ENCODE measurements around the gene PDPR. TPM values are rescaled to one million over a fixed set of nuclear protein-coding genes. Genes with fewer than 3 reads are reported as not detected.
A peak's percentile ranks its signal among the peaks of the same experiment; 100 is the strongest.

The PDPR gene
- total and polyA plus RNA-seq, 2 donors (not counting 1 experiment from before 2014, with no cell fraction given) = 16.5 to 29.0 TPM

DNA sequence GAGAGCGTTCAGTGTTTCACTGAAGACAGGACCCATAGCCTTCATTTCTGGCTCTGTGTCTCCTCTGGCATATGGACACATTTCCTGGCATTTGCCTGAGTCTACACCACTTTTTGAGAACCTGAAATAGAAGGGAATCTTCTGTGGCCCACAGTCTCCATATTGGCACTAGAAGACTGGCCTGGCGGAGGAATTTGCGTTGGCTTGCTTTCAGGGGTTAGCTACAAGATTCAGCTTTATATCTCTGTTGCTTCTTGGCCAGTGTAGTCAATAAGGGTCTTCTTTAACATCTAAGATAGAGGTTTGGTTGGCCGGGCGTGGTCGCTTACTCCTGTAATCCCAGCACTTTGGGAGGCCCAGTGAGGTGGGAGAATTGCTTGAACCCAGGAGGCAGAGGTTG lies 46.7 kb downstream of the PDPR start:
- no peak for TF ChIP-seq EZH2 (IDR thresholded peaks at IDR 0.05; ENCODE audit: low read length, missing control alignments)
- no peak for TF ChIP-seq CTCF (conservative IDR thresholded peaks at IDR 0.05 in 1 of 2, IDR thresholded peaks at IDR 0.05 in 1 of 2; ENCODE audit: low read depth in 1 of 2, low read length in 2 of 2)
- H3K27me3 ChIP-seq (ENCODE audit: control insufficient read depth, insufficient read depth, low read length) = no peaks in the 10 kb centered on the region
- H3K9ac ChIP-seq (ENCODE audit: insufficient read depth, low read length) = no peak overlapping the region
- no peak overlapping the region for H3K4me3 ChIP-seq (replicated peaks in 1 of 4; ENCODE audit: control extremely low read depth in 1 of 4, insufficient read depth in 1 of 4, low read depth in 3 of 4, low read length in 4 of 4)
- peaks cover 7% of the 10 kb centered on the region for H3K4me1 ChIP-seq (ENCODE audit: control insufficient read depth, extremely low read depth, insufficient read depth, low read length)
- H3K79me2 ChIP-seq (ENCODE audit: control insufficient read depth, insufficient read depth, low read length) = no peaks in the 10 kb centered on the region
- DNase-seq (ENCODE audit: low read depth in 2 of 2) = no peak
- H3K9me3 ChIP-seq (ENCODE audit: control insufficient read depth, insufficient read depth, low read depth, low read length) = no peaks in the 10 kb centered on the region
- no peak overlapping the region for H3K27ac ChIP-seq (ENCODE audit: insufficient read depth, low read length)
- H4K20me1 ChIP-seq (ENCODE audit: control insufficient read depth, extremely low read depth, insufficient read depth, low read length) = no peaks in the 10 kb centered on the region
- H3K36me3 ChIP-seq (ENCODE audit: control insufficient read depth, insufficient read depth, low read length) = peaks cover 11% of the 10 kb centered on the region
- no peak overlapping the region for H2AFZ ChIP-seq (ENCODE audit: low read length)
- no peak overlapping the region for H3K4me2 ChIP-seq (ENCODE audit: extremely low read depth, insufficient read depth, low read length)

GRCh38 chr16:70161350-70161749 lies 47.2 kb downstream of the PDPR start:
- Histone ChIP-seq H3K9me3 (ENCODE audit: control insufficient read depth, insufficient read depth, low read depth, low read length) (no peaks in the 10 kb centered on the region), H3K79me2 (ENCODE audit: control insufficient read depth, insufficient read depth, low read length) (no peaks in the 10 kb centered on the region), H4K20me1 (ENCODE audit: control insufficient read depth, extremely low read depth, insufficient read depth, low read length) (no peaks in the 10 kb centered on the region), H3K27ac (ENCODE audit: insufficient read depth, low read length) (no peak overlapping the region), H3K4me3 (replicated peaks in 1 of 4; ENCODE audit: control extremely low read depth in 1 of 4, insufficient read depth in 1 of 4, low read depth in 3 of 4, low read length in 4 of 4) (no peak overlapping the region), H2AFZ (ENCODE audit: low read length) (no peak overlapping the region), H3K27me3 (ENCODE audit: control insufficient read depth, insufficient read depth, low read length) (no peaks in the 10 kb centered on the region), H3K9ac (ENCODE audit: insufficient read depth, low read length) (no peak overlapping the region), H3K36me3 (ENCODE audit: control insufficient read depth, insufficient read depth, low read length) (peaks cover 10% of the 10 kb centered on the region), H3K4me1 (ENCODE audit: control insufficient read depth, extremely low read depth, insufficient read depth, low read length) (peaks cover 7% of the 10 kb centered on the region), H3K4me2 (ENCODE audit: extremely low read depth, insufficient read depth, low read length) (no peak overlapping the region)
- TF ChIP-seq CTCF (conservative IDR thresholded peaks at IDR 0.05 in 1 of 2, IDR thresholded peaks at IDR 0.05 in 1 of 2; ENCODE audit: low read depth in 1 of 2, low read length in 2 of 2) = no peak
- TF ChIP-seq EZH2 (IDR thresholded peaks at IDR 0.05; ENCODE audit: low read length, missing control alignments) = no peak
- DNase-seq (ENCODE audit: low read depth in 2 of 2) = no peak

GRCh38 chr16:70162041-70162451 lies 47.9 kb downstream of the PDPR start:
- H2AFZ ChIP-seq (ENCODE audit: low read length) = no peak overlapping the region
- H3K4me1 ChIP-seq (ENCODE audit: control insufficient read depth, extremely low read depth, insufficient read depth, low read length) = peaks cover 7% of the 10 kb centered on the region
- H3K4me2 ChIP-seq (ENCODE audit: extremely low read depth, insufficient read depth, low read length) = no peak overlapping the region

More at GRCh38 chr16:70162041-70162451, 47.9 kb downstream of the PDPR start:
- H3K36me3 ChIP-seq (ENCODE audit: control insufficient read depth, insufficient read depth, low read length) = peaks cover 5% of the 10 kb centered on the region
- H3K27ac ChIP-seq (ENCODE audit: insufficient read depth, low read length) = no peak overlapping the region
- TF ChIP-seq CTCF (conservative IDR thresholded peaks at IDR 0.05 in 1 of 2, IDR thresholded peaks at IDR 0.05 in 1 of 2; ENCODE audit: low read depth in 1 of 2, low read length in 2 of 2) = no peak
- no peak for TF ChIP-seq EZH2 (IDR thresholded peaks at IDR 0.05; ENCODE audit: low read length, missing control alignments)
- no peak overlapping the region for H3K4me3 ChIP-seq (replicated peaks in 1 of 4; ENCODE audit: control extremely low read depth in 1 of 4, insufficient read depth in 1 of 4, low read depth in 3 of 4, low read length in 4 of 4)
- H3K9ac ChIP-seq (ENCODE audit: insufficient read depth, low read length) = no peak overlapping the region
- no peaks in the 10 kb centered on the region for H3K27me3 ChIP-seq (ENCODE audit: control insufficient read depth, insufficient read depth, low read length)
- no peaks in the 10 kb centered on the region for H3K9me3 ChIP-seq (ENCODE audit: control insufficient read depth, insufficient read depth, low read depth, low read length)
- DNase-seq (ENCODE audit: low read depth in 2 of 2) = peak; percentile 71 to 77
- H4K20me1 ChIP-seq (ENCODE audit: control insufficient read depth, extremely low read depth, insufficient read depth, low read length) = no peaks in the 10 kb centered on the region
- H3K79me2 ChIP-seq (ENCODE audit: control insufficient read depth, insufficient read depth, low read length) = no peaks in the 10 kb centered on the region

Data from fibroblast of lung (primary cell).